GM19025 (cell line): Measurements from ENCODE around the gene SCN1B.
"Not testable (repeated sequence)": the region's sequence is repeated elsewhere in the genome, so short reads cannot be mapped to it uniquely, and the experiment has no call there.

Experiments
- ATAC-seq: cut with Tn5 transposase; IDR thresholded peaks from one replicate; pipeline ENCODE4 v1.9.1; 2021; ENCODE audit warnings: mild to moderate bottlenecking, low read depth, moderate library complexity; ENCODE audit not compliant: unreplicated experiment

Gene SCN1B

GRCh38 chr19:35030257-35031071 lies at the start of gene SCN1B:
Gene SCN1B, plus strand, starts transcription at chr19:35030470. Its CDS starts 351 bp downstream, at chr19:35030821.
- no peak for ATAC-seq

DNA sequence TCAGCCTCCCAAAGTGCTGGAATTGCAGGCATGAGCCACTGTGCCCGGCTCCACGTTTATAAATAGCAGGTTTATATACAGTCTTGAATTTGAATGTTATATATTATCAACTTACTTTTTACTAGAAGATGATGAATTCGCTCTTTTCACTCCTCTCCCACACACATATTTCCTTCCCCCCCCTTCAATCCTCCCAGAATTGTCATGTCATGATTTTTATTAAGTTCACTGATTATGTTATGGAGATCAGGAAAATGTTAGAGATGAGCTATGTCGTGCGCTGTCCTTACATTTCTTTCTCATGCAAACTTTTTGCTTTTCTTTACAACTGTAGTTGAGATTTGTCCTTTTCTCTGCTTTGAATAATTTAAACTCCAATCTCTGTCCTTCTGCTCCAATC lies 48.0 kb upstream of the SCN1B start:
- no peak for ATAC-seq

- ATAC-seq, result no peak
Measured at GRCh38 chr19:34983786-34984185, 46.5 kb upstream of the SCN1B start.

- no peak for ATAC-seq
Measured at GRCh38 chr19:34984287-34984686, 46.0 kb upstream of the SCN1B start.

- no peak for ATAC-seq
Measured at GRCh38 chr19:34985249-34986022, 44.8 kb upstream of the SCN1B start.

DNA sequence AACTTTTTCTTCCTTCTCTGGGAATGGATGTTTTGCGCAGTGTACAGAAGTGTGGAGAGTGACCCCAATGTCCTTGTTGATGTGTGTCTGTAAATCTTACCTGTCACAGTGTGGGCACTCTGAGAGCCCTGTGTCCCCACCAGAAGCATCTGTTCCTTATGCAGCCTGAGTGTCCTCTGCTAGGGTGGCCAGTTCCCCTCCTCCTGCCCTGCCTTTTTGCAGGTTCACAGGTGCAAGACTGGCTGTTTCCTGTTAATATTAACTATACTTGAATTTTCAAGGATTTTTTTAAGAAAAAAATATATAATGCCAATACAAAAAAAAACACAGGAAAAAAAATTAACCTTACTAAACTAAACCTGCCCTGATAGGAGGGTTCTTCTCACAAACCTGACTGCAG lies 42.2 kb upstream of the SCN1B start:
- no peak for ATAC-seq

- no peak for ATAC-seq
Measured at GRCh38 chr19:34989298-34989697, 41.0 kb upstream of the SCN1B start.

GRCh38 chr19:34990578-34991192 lies 39.6 kb upstream of the SCN1B start:
- no peak for ATAC-seq

- ATAC-seq, result no peak
Measured at GRCh38 chr19:34991542-34992333, 38.5 kb upstream of the SCN1B start.

- ATAC-seq, result not testable (repeated sequence)
Measured at GRCh38 chr19:34992582-34992981, 37.7 kb upstream of the SCN1B start.

DNA sequence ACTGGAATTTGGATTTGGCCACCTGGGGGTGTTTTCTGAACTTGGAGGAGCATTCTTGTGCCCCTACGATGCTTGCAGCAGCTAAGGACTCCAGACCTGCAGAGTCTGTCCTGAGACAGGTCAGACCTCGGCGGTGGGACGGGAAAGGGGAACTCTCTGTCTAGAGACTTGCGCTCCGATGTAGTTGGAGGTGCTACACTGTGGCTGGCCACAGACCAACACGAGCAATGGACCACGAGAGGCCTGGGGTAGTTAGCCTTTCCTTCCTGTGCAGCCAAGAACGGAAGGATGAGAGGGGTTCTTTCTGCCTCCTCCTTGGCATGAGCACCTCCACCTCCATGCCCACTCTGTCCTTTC lies 36.0 kb upstream of the SCN1B start:
- no peak for ATAC-seq

GRCh38 chr19:34994643-34995541 lies 35.4 kb upstream of the SCN1B start:
- no peak for ATAC-seq

- ATAC-seq, result no peak
Measured at GRCh38 chr19:34995551-34995950, 34.7 kb upstream of the SCN1B start.

GRCh38 chr19:34997071-34997617 lies 33.1 kb upstream of the SCN1B start:
- no peak for ATAC-seq

DNA sequence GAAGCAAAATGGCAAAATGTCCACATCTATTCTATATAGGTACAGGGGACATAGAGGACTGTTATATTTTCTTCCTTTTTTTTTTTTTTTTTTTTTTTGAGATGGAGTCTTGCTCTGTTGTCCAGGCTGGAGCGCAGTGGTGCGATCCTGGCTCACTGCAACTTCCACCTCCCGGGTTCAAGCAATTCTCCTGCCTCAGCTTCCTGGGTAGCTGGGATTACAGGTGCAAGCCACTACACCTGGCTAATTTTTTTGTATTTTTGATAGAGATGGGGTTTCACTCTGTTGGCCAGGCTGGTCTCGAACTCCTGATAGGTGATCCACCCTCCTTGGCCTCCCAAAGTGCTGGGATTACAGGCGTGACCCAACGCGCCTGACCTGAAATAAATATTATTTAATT lies 32.0 kb upstream of the SCN1B start:
- not testable (repeated sequence) for ATAC-seq

DNA sequence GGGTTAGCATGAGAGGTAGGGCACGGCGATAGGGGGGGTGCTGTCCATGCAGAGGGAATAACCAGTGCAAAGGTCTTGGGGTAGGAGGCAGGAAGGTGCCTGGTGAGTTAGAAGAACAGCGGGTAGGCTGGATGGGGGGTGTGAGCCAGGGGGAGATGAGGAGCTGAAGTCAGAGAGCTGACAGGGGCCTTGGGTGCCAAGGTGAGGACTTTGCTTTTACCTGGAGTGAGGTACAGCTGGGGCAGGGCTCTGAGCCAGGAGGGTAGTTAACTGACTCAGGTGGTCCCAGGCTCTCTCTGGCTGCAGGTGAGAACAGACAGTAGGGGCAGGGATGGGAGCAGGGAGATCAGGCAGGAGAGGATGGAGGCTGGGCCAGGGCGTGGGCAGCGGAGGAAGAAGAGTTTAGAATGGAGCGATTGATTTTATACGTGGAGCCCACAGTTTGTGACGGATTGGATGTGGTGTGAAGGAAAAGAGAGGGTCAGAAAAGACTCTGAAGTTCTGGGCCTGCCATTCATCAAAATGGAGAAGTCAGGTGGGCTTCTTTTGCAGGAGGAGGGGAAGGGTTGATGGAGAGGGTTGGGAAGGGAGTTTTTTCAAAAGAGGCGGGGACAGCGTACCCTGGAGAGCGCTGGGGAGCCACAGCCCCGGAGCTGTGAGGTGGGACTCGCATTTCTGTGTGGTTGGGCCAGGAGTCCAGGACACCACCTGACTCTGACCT lies 31.3 kb upstream of the SCN1B start:
- ATAC-seq, result no peak

GRCh38 chr19:34999498-35000337 lies 30.6 kb upstream of the SCN1B start, which contains the start of gene GRAMD1A:
Gene GRAMD1A, plus strand, starts transcription at chr19:35000323. Its CDS starts 156 bp downstream, at chr19:35000479.
- ATAC-seq, result peak; percentile 59

DNA sequence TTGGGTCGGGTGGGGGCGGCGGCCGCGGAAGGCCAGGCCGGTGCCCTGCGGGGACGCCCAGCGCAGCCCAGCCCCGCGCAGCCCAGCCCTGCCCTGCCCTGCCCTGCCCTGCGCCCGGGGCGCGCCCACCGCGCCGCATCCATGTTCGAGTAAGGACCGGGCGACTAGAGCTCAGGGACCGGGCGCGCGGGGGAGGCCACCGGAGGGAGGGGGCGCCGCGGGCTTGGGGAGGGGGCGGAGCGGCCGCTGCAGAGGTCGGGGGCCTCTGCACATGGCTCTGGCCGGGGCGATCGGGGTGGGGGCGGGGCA lies 30.0 kb upstream of the SCN1B start:
- ATAC-seq, result no peak
